PC-3 (cell line): ENCODE results near the gene ZNF3. TPM values are rescaled to one million over a fixed set of nuclear protein-coding genes. Genes with fewer than 3 reads are reported as not detected.

Source experiments
- ATAC-seq: fragments of 200-7000 bp; cut with Tn5 transposase; 2 replicates; pipeline ENCODE4 v1.9.1; 2020; ENCODE audit warnings: mild to moderate bottlenecking, moderate library complexity
- BruUV-seq: library from RNA; stranded (reverse); fragments of 400-500 nt; replicated peaks from 2 replicates; lab custom pipeline; 2021; lab: Mats Ljungman, UMichigan
- CTCF ChIA-PET: fragments of 300-600 bp; sonication (Branson Sonifier 250); formaldehyde crosslinking; loops from one replicate; lab custom pipeline; 2022; ENCODE audit warnings: antibody characterized with exemption; lab: Charles Lee
- POLR2A ChIA-PET: fragments of 300-600 bp; sonication (Branson Sonifier 250); formaldehyde crosslinking; loops from one replicate; lab custom pipeline; 2022; ENCODE audit warnings: antibody characterized with exemption; ENCODE audit not compliant: unreplicated experiment; lab: Charles Lee
- DNase-seq: peaks from one replicate; pipeline ENCODE4 v3.0.0-alpha.2; 2015
- H2AFZ ChIP-seq: fragments of 300-600 bp; sonication (generic); 2 replicates; pipeline ENCODE4 v1.6.0; 2016; ENCODE audit warnings: antibody characterized with exemption, low read length
- H3F3A ChIP-seq: fragments of 300-600 bp; sonication (generic); one replicate; pipeline ENCODE4 v1.6.0; 2017; ENCODE audit warnings: antibody characterized with exemption, low read length, control low read depth, mild to moderate bottlenecking; ENCODE audit not compliant: unreplicated experiment
- H3K27ac ChIP-seq: fragments of 300-600 bp; sonication (generic); 2 replicates; pipeline ENCODE4 v1.5.1; 2016; ENCODE audit warnings: mild to moderate bottlenecking, low read length
- H3K27me3 ChIP-seq: fragments of 300-600 bp; sonication (generic); 2 replicates; pipeline ENCODE4 v1.6.1; 2016; ENCODE audit warnings: low read length, mixed read lengths
- H3K36me3 ChIP-seq: fragments of 300-600 bp; sonication (generic); 2 replicates; pipeline ENCODE4 v1.6.1; 2016; ENCODE audit warnings: low read depth, mixed run types, low read length, mixed read lengths
- H3K4me1 ChIP-seq: fragments of 300-600 bp; sonication (generic); 2 replicates; pipeline ENCODE4 v1.5.1; 2016; ENCODE audit warnings: low read length; ENCODE audit not compliant: insufficient read depth
- H3K4me2 ChIP-seq: fragments of 300-600 bp; sonication (generic); 2 replicates; pipeline ENCODE4 v1.6.0; 2016; ENCODE audit warnings: low read length
- H3K4me3 ChIP-seq: fragments of 300-600 bp; sonication (generic); 2 replicates; pipeline ENCODE4 v1.5.1; 2016; ENCODE audit warnings: mild to moderate bottlenecking, low read length, mixed read lengths
- H3K79me2 ChIP-seq: fragments of 300-600 bp; sonication (generic); 2 replicates; pipeline ENCODE4 v1.6.1; 2017; ENCODE audit warnings: low read length, mixed read lengths
- H3K9ac ChIP-seq: fragments of 300-600 bp; sonication (generic); 2 replicates; pipeline ENCODE4 v1.6.0; 2016; ENCODE audit warnings: mild to moderate bottlenecking, low read length
- H3K9me2 ChIP-seq: fragments of 300-600 bp; sonication (generic); replicated peaks from 2 replicates; pipeline ENCODE4 v1.6.1; 2016; ENCODE audit warnings: mixed run types, low read length, mixed read lengths
- H3K9me3 ChIP-seq: fragments of 300-600 bp; sonication (generic); 2 replicates; pipeline ENCODE4 v1.6.1; 2016; ENCODE audit warnings: low read length, mixed read lengths
- H4K20me1 ChIP-seq: fragments of 300-600 bp; sonication (generic); 2 replicates; pipeline ENCODE4 v1.6.1; 2016; ENCODE audit warnings: low read length, mixed read lengths
- EZH2 ChIP-seq: fragments of 300-600 bp; sonication (generic); IDR thresholded peaks from one replicate; pipeline ENCODE4 v1.6.1; 2017; ENCODE audit warnings: antibody characterized with exemption, mild to moderate bottlenecking, low read length; ENCODE audit not compliant: unreplicated experiment
- EZH2phosphoT487 ChIP-seq: fragments of 300-600 bp; sonication (generic); IDR thresholded peaks from 2 replicates; pipeline ENCODE4 v1.6.1; 2018; ENCODE audit warnings: mild to moderate bottlenecking, antibody characterized with exemption, low read length, borderline replicate concordance
- intact Hi-C: fragments of 100-400 bp; cut with micrococcal nuclease; formaldehyde crosslinking; loops from 2 replicates; pipeline ENCODE4 v1.9.0; 2023
- total RNA-seq: library from RNA; depleted of rRNA; stranded (reverse); fragments of >200 nt; gene quantifications from 2 replicates; pipeline ENCODE4 v1.2.3, GENCODE V29; 2014
- TF ChIP-seq, protein P1 (sequence below): fragments of 300-600 bp; sonication (generic); conservative IDR thresholded peaks from 2 replicates; pipeline ENCODE4 v1.5.1; 2017; ENCODE audit warnings: antibody characterized with exemption, low read depth, mild to moderate bottlenecking, low read length

The ZNF3 gene
- total RNA-seq, 1 experiment from 2014 or later, result 16.5 TPM

DNA sequence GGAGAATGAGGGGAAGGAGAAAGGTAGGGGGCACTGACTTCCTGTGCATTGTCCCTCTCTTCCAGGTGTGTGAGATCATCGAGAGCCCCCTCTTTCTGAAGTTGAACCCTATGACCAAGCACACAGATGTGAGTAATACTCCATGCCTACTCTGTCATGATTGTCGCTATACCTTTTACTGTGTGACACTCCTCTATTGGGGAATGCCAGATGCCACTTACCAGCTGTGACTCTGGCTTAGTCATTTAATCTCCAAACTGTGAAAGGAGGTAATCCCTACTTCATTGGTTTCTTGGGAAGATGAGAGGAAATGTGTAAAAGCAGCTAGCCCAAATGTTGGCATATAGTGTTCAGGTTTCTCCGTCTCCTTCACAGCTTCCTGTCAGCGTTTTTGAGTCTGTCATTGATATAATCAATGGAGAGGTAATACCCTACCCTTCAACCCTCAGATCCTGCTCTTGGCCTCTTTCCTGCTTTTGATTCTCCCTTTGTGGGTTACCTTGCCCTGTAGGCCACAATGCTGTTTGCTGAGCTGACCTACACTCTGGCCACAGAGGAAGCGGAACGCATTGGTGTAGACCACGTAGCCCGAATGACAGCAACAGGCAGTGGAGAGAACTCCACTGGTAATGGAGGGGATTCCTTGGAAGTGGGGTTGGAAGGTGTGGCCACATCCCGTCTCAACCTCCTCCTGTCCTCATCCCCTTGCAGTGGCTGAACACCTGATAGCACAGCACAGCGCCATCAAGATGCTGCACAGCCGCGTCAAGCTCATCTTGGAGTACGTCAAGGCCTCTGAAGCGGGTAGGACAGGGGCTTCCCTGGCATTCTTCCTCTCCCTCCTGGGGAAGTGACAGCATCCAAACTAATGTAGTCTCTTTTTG, 9.2 kb upstream of the ZNF3 start:
- H3K9ac ChIP-seq, result no peak overlapping the region
- no peak overlapping the region for H3K4me3 ChIP-seq
- no peaks in the 10 kb centered on the region for H3K9me2 ChIP-seq
- H3F3A ChIP-seq, result no peaks in the 10 kb centered on the region
- POLR2A ChIA-PET, result no interaction called here
- peaks cover 28% of the 10 kb centered on the region for H3K79me2 ChIP-seq
- peaks cover 4% of the 10 kb centered on the region; the same call in 1 of the 2 replicates for H4K20me1 ChIP-seq
- peak; percentile 24 for DNase-seq
- H3K4me1 ChIP-seq, result peaks cover 29% of the 10 kb centered on the region
- TSS peak; percentile 55 for BruUV-seq
- H3K36me3 ChIP-seq, result peaks cover 44% of the 10 kb centered on the region
- H3K9me3 ChIP-seq, result no peaks in the 10 kb centered on the region
- ATAC-seq, result no peak
- no peaks in the 10 kb centered on the region for H3K27me3 ChIP-seq
- CTCF ChIA-PET, result no interaction called here
- no peak overlapping the region for H3K27ac ChIP-seq
- TF ChIP-seq EZH2, result no peak
- TF ChIP-seq, protein P1, sequence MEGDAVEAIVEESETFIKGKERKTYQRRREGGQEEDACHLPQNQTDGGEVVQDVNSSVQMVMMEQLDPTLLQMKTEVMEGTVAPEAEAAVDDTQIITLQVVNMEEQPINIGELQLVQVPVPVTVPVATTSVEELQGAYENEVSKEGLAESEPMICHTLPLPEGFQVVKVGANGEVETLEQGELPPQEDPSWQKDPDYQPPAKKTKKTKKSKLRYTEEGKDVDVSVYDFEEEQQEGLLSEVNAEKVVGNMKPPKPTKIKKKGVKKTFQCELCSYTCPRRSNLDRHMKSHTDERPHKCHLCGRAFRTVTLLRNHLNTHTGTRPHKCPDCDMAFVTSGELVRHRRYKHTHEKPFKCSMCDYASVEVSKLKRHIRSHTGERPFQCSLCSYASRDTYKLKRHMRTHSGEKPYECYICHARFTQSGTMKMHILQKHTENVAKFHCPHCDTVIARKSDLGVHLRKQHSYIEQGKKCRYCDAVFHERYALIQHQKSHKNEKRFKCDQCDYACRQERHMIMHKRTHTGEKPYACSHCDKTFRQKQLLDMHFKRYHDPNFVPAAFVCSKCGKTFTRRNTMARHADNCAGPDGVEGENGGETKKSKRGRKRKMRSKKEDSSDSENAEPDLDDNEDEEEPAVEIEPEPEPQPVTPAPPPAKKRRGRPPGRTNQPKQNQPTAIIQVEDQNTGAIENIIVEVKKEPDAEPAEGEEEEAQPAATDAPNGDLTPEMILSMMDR, result no peak
- TF ChIP-seq EZH2phosphoT487, result no peak
- H3K4me2 ChIP-seq, result no peak overlapping the region
- intact Hi-C loops, result no loop called here
- no peak overlapping the region for H2AFZ ChIP-seq

DNA sequence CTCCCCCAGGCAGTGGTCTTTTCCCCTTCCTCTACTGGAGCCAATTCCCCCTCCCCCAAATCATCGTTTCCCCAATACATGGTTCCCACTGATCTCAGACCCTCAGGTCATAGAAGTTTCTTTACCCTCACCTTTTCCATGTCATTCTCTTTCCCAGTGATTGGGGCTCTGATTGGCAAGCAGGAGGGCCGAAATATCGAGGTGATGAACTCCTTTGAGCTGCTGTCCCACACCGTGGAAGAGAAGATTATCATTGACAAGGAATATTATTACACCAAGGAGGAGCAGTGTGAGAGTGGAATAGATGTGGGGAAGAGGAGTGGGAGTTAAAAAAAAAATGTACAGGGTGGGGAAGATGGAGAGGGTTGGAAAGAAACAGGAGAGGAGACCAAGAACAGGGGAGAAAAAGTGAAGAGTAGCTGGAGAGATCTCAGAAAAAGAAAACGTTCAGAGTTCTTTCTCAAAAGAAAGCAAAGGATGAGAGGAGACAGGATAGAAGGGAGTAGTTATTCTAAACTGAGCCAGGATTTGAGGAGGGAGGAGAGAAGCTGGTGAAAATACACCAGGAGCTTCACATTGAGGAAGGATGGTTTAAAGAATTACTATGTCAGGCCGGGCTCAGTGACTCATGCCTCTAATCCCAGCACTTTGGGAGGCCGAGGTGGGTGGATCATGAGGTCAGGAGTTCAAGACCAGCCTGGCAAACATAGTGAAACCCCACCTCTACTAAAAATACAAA, 8.1 kb upstream of the ZNF3 start:
- no peaks in the 10 kb centered on the region for H3K9me3 ChIP-seq
- POLR2A ChIA-PET, result no interaction called here
- ATAC-seq, result no peak
- peak overlapping the region; percentile 95 for H2AFZ ChIP-seq
- peak overlapping the region; percentile 88 for H3K4me3 ChIP-seq
- CTCF ChIA-PET, result no interaction called here
- peak overlapping the region; percentile 94 for H3K9ac ChIP-seq
- H3F3A ChIP-seq, result no peaks in the 10 kb centered on the region
- peaks cover 25% of the 10 kb centered on the region for H3K79me2 ChIP-seq
- peaks cover 4% of the 10 kb centered on the region; the same call in 1 of the 2 replicates for H4K20me1 ChIP-seq
- no peaks in the 10 kb centered on the region for H3K9me2 ChIP-seq
- peaks cover 34% of the 10 kb centered on the region for H3K36me3 ChIP-seq
- H3K27ac ChIP-seq, result peak overlapping the region; percentile 59
- DNase-seq, result no peak
- H3K27me3 ChIP-seq, result no peaks in the 10 kb centered on the region
- H3K4me1 ChIP-seq, result peaks cover 29% of the 10 kb centered on the region
- intact Hi-C loops, result loop anchor here (1.0 kb wide), 1 partner anchor 11 kb away; no protein-coding TSS in a partner anchor
- no TSS peak for BruUV-seq
- peak overlapping the region; percentile 86 for H3K4me2 ChIP-seq
- no peak for TF ChIP-seq EZH2phosphoT487
- TF ChIP-seq, protein P1, result no peak
- TF ChIP-seq EZH2, result no peak
